Astrocyte (in vitro differentiated cells and primary cell): ENCODE measurements around the gene EPHB2. TPM values are rescaled to one million over a fixed set of nuclear protein-coding genes. Genes with fewer than 3 reads are reported as not detected.

Experiments
- DNase-seq: peaks from one replicate; pipeline ENCODE4 v3.0.0-alpha.2; 2010; ENCODE audit warnings: low read depth
- FAIRE-seq: peaks from 2 replicates; lab custom pipeline; 2011; peaks lifted over from hg19 to GRCh38; lab: Jason Lieb, UNC
- H2AFZ ChIP-seq: 2 replicates; pipeline ENCODE4 v1.6.0; 2012; ENCODE audit warnings: low read depth, low read length, inconsistent platforms
- H3K27ac ChIP-seq: 2 replicates; pipeline ENCODE4 v1.5.1; 2011; ENCODE audit warnings: low read depth, low read length, inconsistent platforms
- H3K27me3 ChIP-seq: 2 replicates; pipeline ENCODE4 v1.6.0; 2011; ENCODE audit warnings: low read length, inconsistent platforms; ENCODE audit not compliant: insufficient read depth
- H3K36me3 ChIP-seq: 2 replicates; pipeline ENCODE4 v1.5.1; 2011; ENCODE audit warnings: low read length, inconsistent platforms; ENCODE audit not compliant: insufficient read depth
- H3K4me1 ChIP-seq: 2 replicates; pipeline ENCODE4 v1.5.1; 2011; ENCODE audit warnings: low read length, inconsistent platforms; ENCODE audit not compliant: insufficient read depth
- H3K4me2 ChIP-seq: 2 replicates; pipeline ENCODE4 v1.6.0; 2012; ENCODE audit warnings: low read length, inconsistent platforms
- H3K4me3 ChIP-seq: 2 replicates; pipeline ENCODE4 v1.5.1; 2011; ENCODE audit warnings: low read depth, mild to moderate bottlenecking, low read length, inconsistent platforms; ENCODE audit not compliant: insufficient read depth
- H3K79me2 ChIP-seq: 2 replicates; pipeline ENCODE4 v1.6.0; 2012; ENCODE audit warnings: mild to moderate bottlenecking, low read length, inconsistent platforms; ENCODE audit not compliant: insufficient read depth
- H3K9ac ChIP-seq: 2 replicates; pipeline ENCODE4 v1.6.0; 2012; ENCODE audit warnings: mild to moderate bottlenecking, low read length, inconsistent platforms
- H3K9me3 ChIP-seq: 2 replicates; pipeline ENCODE4 v1.5.1; 2012; ENCODE audit warnings: low read depth, mild to moderate bottlenecking, low read length, inconsistent platforms; ENCODE audit not compliant: insufficient read depth
- H4K20me1 ChIP-seq: 2 replicates; pipeline ENCODE4 v1.6.0; 2012; ENCODE audit warnings: low read length, inconsistent platforms; ENCODE audit not compliant: insufficient read depth
- H3K27ac Mint-ChIP-seq: one replicate; pipeline ENCODE4 v1.8.0; 2021; ENCODE audit warnings: mild to moderate bottlenecking, mixed read lengths; ENCODE audit not compliant: unreplicated experiment
- H3K27me3 Mint-ChIP-seq: one replicate; pipeline ENCODE4 v1.8.0; 2021; ENCODE audit warnings: low read depth, mixed read lengths; ENCODE audit not compliant: unreplicated experiment
- H3K36me3 Mint-ChIP-seq: one replicate; pipeline ENCODE4 v1.8.0; 2021; ENCODE audit warnings: low read depth, mixed read lengths; ENCODE audit not compliant: unreplicated experiment
- H3K4me1 Mint-ChIP-seq: one replicate; pipeline ENCODE4 v1.8.0; 2021; ENCODE audit warnings: low read depth, mixed read lengths; ENCODE audit not compliant: unreplicated experiment
- H3K4me3 Mint-ChIP-seq: one replicate; pipeline ENCODE4 v1.8.0; 2021; ENCODE audit warnings: mild to moderate bottlenecking, moderate library complexity, mixed read lengths; ENCODE audit not compliant: unreplicated experiment
- H3K9me3 Mint-ChIP-seq: one replicate; pipeline ENCODE4 v1.8.0; 2021; ENCODE audit warnings: mild to moderate bottlenecking, mixed read lengths; ENCODE audit not compliant: unreplicated experiment
- CTCF ChIP-seq: IDR thresholded peaks from 2 replicates; pipeline ENCODE4 v1.5.1; 2011; ENCODE audit warnings: low read depth, mild to moderate bottlenecking, inconsistent platforms, low read length, moderate library complexity; ENCODE audit not compliant: insufficient read depth
- EZH2 ChIP-seq: IDR thresholded peaks from 2 replicates; pipeline ENCODE4 v1.6.1; 2012; ENCODE audit warnings: mild to moderate bottlenecking, low read length, inconsistent platforms; ENCODE audit not compliant: insufficient read depth
- total RNA-seq: library from RNA; stranded (reverse); gene quantifications from 2 replicates; pipeline ENCODE4 v1.2.1, GENCODE V29; 2021

EPHB2 gene
- total RNA-seq, 1 donor from 2014 or later: 8.4 TPM

DNA sequence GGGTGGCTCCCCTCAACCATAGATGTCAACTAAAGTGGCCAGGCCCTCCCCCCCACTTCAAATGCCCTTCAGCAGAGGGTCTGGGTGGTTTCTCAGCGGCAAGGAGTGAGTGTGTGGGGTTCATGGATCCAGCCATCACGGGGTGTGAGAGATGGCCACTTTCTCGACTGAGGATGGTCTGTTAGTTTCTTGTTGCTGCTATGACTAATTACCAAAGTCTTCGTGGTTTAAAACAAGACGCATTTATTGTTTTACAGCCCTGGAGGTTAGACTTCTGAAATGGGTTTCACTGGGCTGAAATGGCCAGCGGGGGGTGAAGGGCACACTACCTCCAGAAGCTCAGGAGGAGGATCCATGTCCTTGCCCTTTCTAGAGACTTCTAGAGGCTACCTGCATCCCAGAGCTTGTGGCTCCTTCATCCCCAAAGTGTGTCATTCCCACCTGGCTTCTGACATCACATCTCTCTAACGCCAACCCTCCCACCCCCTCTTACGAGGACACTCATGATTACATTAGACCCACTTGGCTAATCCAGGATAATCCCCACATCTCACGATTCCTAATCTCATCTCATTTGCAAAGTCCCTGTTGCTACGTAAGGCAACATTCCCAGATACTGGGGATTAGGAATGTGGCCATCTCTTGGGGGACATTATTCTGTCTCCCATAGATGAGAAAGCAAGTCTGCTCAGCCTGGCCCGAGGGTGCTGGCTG is 53.0 kb downstream of the EPHB2 start:
- Mint-ChIP-seq H3K36me3 (peaks cover 2% of the 10 kb centered on the region), H3K9me3 (no peaks in the 10 kb centered on the region), H3K27me3 (peaks cover 33% of the 10 kb centered on the region), H3K4me1 (peaks cover 6% of the 10 kb centered on the region), H3K4me3 (no peak overlapping the region), H3K27ac (no peak overlapping the region)
- FAIRE-seq (no peak), DNase-seq (no peak)
- no peak overlapping the region for H3K4me2 ChIP-seq
- H2AFZ ChIP-seq: no peak overlapping the region
- H4K20me1 ChIP-seq: peaks cover 86% of the 10 kb centered on the region
- TF ChIP-seq EZH2 (no peak), CTCF (no peak)
- H3K79me2 ChIP-seq: peaks cover 93% of the 10 kb centered on the region
- H3K27ac ChIP-seq: no peak overlapping the region
- H3K4me3 ChIP-seq: no peak overlapping the region
- H3K27me3 ChIP-seq: no peaks in the 10 kb centered on the region
- no peaks in the 10 kb centered on the region for H3K36me3 ChIP-seq
- no peaks in the 10 kb centered on the region for H3K9me3 ChIP-seq
- H3K4me1 ChIP-seq: no peaks in the 10 kb centered on the region
- H3K9ac ChIP-seq: no peak overlapping the region

- DNase-seq (no peak), FAIRE-seq (no peak)
- Histone ChIP-seq H4K20me1 (peaks cover 82% of the 10 kb centered on the region), H3K27ac (no peak overlapping the region), H3K27me3 (no peaks in the 10 kb centered on the region), H3K4me2 (no peak overlapping the region), H3K79me2 (peaks cover 84% of the 10 kb centered on the region), H3K4me1 (no peaks in the 10 kb centered on the region), H3K9me3 (no peaks in the 10 kb centered on the region), H3K36me3 (no peaks in the 10 kb centered on the region), H2AFZ (no peak overlapping the region), H3K4me3 (no peak overlapping the region), H3K9ac (no peak overlapping the region)
- Mint-ChIP-seq H3K27me3 (peaks cover 37% of the 10 kb centered on the region), H3K9me3 (no peaks in the 10 kb centered on the region), H3K36me3 (peaks cover 2% of the 10 kb centered on the region), H3K27ac (no peak overlapping the region), H3K4me3 (no peak overlapping the region), H3K4me1 (peaks cover 6% of the 10 kb centered on the region)
- TF ChIP-seq EZH2 (no peak), CTCF (no peak)
These were observed 57.2 kb downstream of the EPHB2 start for GRCh38 chr1:22767852-22768251.

GRCh38 chr1:22769932-22770331 is 59.3 kb downstream of the EPHB2 start:
- Histone ChIP-seq H3K27me3 (no peaks in the 10 kb centered on the region), H4K20me1 (peaks cover 78% of the 10 kb centered on the region), H3K4me1 (peaks cover 10% of the 10 kb centered on the region), H3K36me3 (no peaks in the 10 kb centered on the region), H3K27ac (no peak overlapping the region), H3K9me3 (no peaks in the 10 kb centered on the region), H3K4me2 (no peak overlapping the region), H3K4me3 (no peak overlapping the region), H2AFZ (no peak overlapping the region), H3K79me2 (peaks cover 77% of the 10 kb centered on the region), H3K9ac (no peak overlapping the region)
- no peak for DNase-seq
- Mint-ChIP-seq H3K27ac (no peak overlapping the region), H3K36me3 (peaks cover 5% of the 10 kb centered on the region), H3K9me3 (no peaks in the 10 kb centered on the region), H3K4me3 (no peak overlapping the region), H3K4me1 (no peaks in the 10 kb centered on the region), H3K27me3 (peaks cover 42% of the 10 kb centered on the region)
- no peak for FAIRE-seq
- TF ChIP-seq CTCF (no peak), EZH2 (no peak)
